ENCODE results near the gene LIMCH1. TPM values are rescaled to one million over a fixed set of nuclear protein-coding genes. Genes with fewer than 3 reads are reported as not detected.
"Not testable (repeated sequence)": the region's sequence is repeated elsewhere in the genome, so short reads cannot be mapped to it uniquely, and the experiment has no call there.

The LIMCH1 gene
- total RNA-seq (under 1 TPM; 0.15 to 0.38 (median 0.30) TPM), total RNA-seq (0 to 1.1 (median 0.16) reads per million in 29 experiments)
- total RNA-seq (2013), result 0.20 TPM

GRCh38 chr4:41538017-41538733 is at the start of gene LIMCH1:
LIMCH1 (plus strand) TSS chr4:41538157; CDS start chr4:41605996, 67,839 bp downstream.
- no peaks in the 10 kb centered on the region for H3K9me3 ChIP-seq
- ChIA-PET CTCF (interaction anchor here in 1 of 2 donors (0.6 kb wide), 1 partner anchor 616 kb away, joined by 3 read pairs; no protein-coding TSS in a partner anchor), POLR2A (interaction anchor here in 1 of 2 donors (0.7 kb wide), 1 partner anchor 43 kb away, joined by 3 read pairs; no protein-coding TSS in a partner anchor)
- Mint-ChIP-seq H3K9me3 (no peaks in the 10 kb centered on the region), H3K36me3 (no peaks in the 10 kb centered on the region), H3K27ac (no peak within 1 kb of the TSS), H3K4me3 (no peak within 1 kb of the TSS), H3K4me1 (no peaks in the 10 kb centered on the region), H3K27me3 (peaks cover 0 to 3% of the 10 kb centered on the region in 2 donors)
- WGBS (ENCODE audit: insufficient coverage), result 57% methylated on average over 1 of the region's 9 CpGs
- DNase-seq, result no peak
- H3K4me3 ChIP-seq (ENCODE audit: control insufficient read depth in 1 of 2, extremely low read depth in 1 of 2, low read length in 1 of 2), result no peak within 1 kb of the TSS
- no peak within 1 kb of the TSS for H3K27ac ChIP-seq (ENCODE audit: low read length)
- H3K36me3 ChIP-seq (ENCODE audit: control insufficient read depth in 2 of 2, extremely low read depth in 1 of 2, insufficient read depth in 1 of 2, low read length in 1 of 2), result no peaks in the 10 kb centered on the region
- no peaks in the 10 kb centered on the region for H3K4me1 ChIP-seq (ENCODE audit: control insufficient read depth in 1 of 2, extremely low read depth in 1 of 2, insufficient read depth in 2 of 2, low read length in 2 of 2)
- H3K27me3 ChIP-seq (replicated peaks in 1 of 2; ENCODE audit: control insufficient read depth in 2 of 2, extremely low read depth in 1 of 2, insufficient read depth in 2 of 2, low read length in 1 of 2), result peaks cover 0 to 2% of the 10 kb centered on the region in 2 experiments
- ATAC-seq (replicated peaks in 1 of 4), result no peak

DNA sequence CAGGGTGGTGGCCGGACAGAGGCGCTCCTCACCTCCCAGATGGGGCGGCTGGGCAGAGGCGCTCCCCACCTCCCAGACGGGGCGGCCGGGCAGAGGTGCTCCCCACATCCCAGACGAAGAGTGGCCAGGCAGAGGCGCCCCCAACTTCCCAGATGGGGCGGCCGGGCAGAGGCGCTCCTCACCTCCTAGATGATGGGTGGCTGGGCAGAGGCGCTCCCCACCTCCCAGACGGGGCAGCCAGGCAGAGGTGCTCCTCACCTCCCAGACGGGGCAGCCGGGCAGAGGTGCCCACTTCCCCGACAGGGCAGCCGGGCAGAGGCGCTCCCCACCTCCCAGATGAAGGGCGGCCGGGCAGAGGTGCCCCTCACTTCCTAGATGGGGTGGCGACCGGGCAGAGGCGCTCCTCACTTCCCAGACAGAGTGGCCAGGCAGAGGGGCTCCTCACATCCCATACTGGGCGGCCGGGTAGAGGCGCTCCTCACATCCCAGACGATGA is 46.8 kb upstream of the LIMCH1 start:
- CTCF ChIA-PET; H3K4me1 Mint-ChIP-seq; H3K27ac Mint-ChIP-seq; H3K36me3 ChIP-seq (ENCODE audit: control insufficient read depth in 2 of 2, extremely low read depth in 1 of 2, insufficient read depth in 1 of 2, low read length in 1 of 2); H3K36me3 Mint-ChIP-seq; ATAC-seq (replicated peaks in 1 of 4); H3K4me3 ChIP-seq (ENCODE audit: control insufficient read depth in 1 of 2, extremely low read depth in 1 of 2, low read length in 1 of 2); H3K9me3 ChIP-seq; H3K9me3 Mint-ChIP-seq; POLR2A ChIA-PET; H3K4me1 ChIP-seq (ENCODE audit: control insufficient read depth in 1 of 2, extremely low read depth in 1 of 2, insufficient read depth in 2 of 2, low read length in 2 of 2); H3K27ac ChIP-seq (ENCODE audit: low read length); H3K4me3 Mint-ChIP-seq; H3K27me3 Mint-ChIP-seq; H3K27me3 ChIP-seq (replicated peaks in 1 of 2; ENCODE audit: control insufficient read depth in 2 of 2, extremely low read depth in 1 of 2, insufficient read depth in 2 of 2, low read length in 1 of 2): not testable (repeated sequence)
- WGBS (ENCODE audit: insufficient coverage), result 93% methylated on average over 8 of the region's 28 CpGs
- DNase-seq, result peak in 1 of 35 experiments; percentile 0

DNA sequence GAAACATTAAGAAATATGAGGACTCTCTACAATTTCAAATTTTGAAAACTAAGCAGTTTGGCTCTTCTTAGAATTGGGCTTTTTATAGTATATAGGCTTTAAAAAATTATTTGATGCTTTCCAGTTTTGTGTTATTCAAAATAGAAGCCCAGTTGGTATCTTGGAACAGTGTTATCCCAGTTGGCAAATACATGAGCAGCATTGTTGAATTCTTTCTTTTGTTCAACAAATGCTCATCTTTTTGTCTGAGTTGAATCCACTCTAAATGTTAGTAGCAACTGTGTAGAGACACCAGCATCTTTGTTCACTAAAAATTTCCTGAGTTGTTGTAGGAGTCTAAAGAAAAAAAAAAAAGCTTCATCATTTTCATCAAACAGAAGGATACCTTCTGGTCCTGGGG is 41.0 kb upstream of the LIMCH1 start:
- CTCF ChIA-PET, result no interaction called here
- POLR2A ChIA-PET, result no interaction called here
- H3K4me1 Mint-ChIP-seq, result no peaks in the 10 kb centered on the region

GRCh38 chr4:41498177-41498576 is 39.8 kb upstream of the LIMCH1 start:
- no peaks in the 10 kb centered on the region for H3K36me3 Mint-ChIP-seq
- no CpG with 5 or more reads among the region's 4 CpGs for WGBS (ENCODE audit: insufficient coverage)
- no peaks in the 10 kb centered on the region for H3K4me1 ChIP-seq (ENCODE audit: control insufficient read depth in 1 of 2, extremely low read depth in 1 of 2, insufficient read depth in 2 of 2, low read length in 2 of 2)
- H3K4me3 ChIP-seq (ENCODE audit: control insufficient read depth in 1 of 2, extremely low read depth in 1 of 2, low read length in 1 of 2), result no peak overlapping the region
- H3K27ac ChIP-seq (ENCODE audit: low read length), result no peak overlapping the region
- DNase-seq (no peak), ATAC-seq (replicated peaks in 1 of 4) (no peak)
- H3K27ac Mint-ChIP-seq, result no peak overlapping the region
- ChIA-PET CTCF (no interaction called here), POLR2A (no interaction called here)
- H3K27me3 ChIP-seq (replicated peaks in 1 of 2; ENCODE audit: control insufficient read depth in 2 of 2, extremely low read depth in 1 of 2, insufficient read depth in 2 of 2, low read length in 1 of 2), result no peaks in the 10 kb centered on the region
- no peaks in the 10 kb centered on the region for H3K4me1 Mint-ChIP-seq
- H3K27me3 Mint-ChIP-seq, result peaks cover 0 to 3% of the 10 kb centered on the region in 2 donors
- no peaks in the 10 kb centered on the region for H3K9me3 ChIP-seq
- H3K9me3 Mint-ChIP-seq, result peaks cover 0 to 10% (median 0%) of the 10 kb centered on the region in 3 donors
- no peak overlapping the region for H3K4me3 Mint-ChIP-seq
- H3K36me3 ChIP-seq (ENCODE audit: control insufficient read depth in 2 of 2, extremely low read depth in 1 of 2, insufficient read depth in 1 of 2, low read length in 1 of 2), result no peaks in the 10 kb centered on the region

More for the DNA sequence above, 41.0 kb upstream of the LIMCH1 start:
- H3K27me3 ChIP-seq (replicated peaks in 1 of 2; ENCODE audit: control insufficient read depth in 2 of 2, extremely low read depth in 1 of 2, insufficient read depth in 2 of 2, low read length in 1 of 2), result no peaks in the 10 kb centered on the region
- no peaks in the 10 kb centered on the region for H3K36me3 ChIP-seq (ENCODE audit: control insufficient read depth in 2 of 2, extremely low read depth in 1 of 2, insufficient read depth in 1 of 2, low read length in 1 of 2)
- H3K4me3 Mint-ChIP-seq, result no peak overlapping the region
- no peaks in the 10 kb centered on the region for H3K9me3 ChIP-seq
- no peak overlapping the region for H3K27ac Mint-ChIP-seq
- no peak overlapping the region for H3K27ac ChIP-seq (ENCODE audit: low read length)
- no peak for DNase-seq
- H3K9me3 Mint-ChIP-seq, result peaks cover 0 to 3% (median 0%) of the 10 kb centered on the region in 3 donors
- H3K4me1 ChIP-seq (ENCODE audit: control insufficient read depth in 1 of 2, extremely low read depth in 1 of 2, insufficient read depth in 2 of 2, low read length in 2 of 2), result no peaks in the 10 kb centered on the region
- H3K27me3 Mint-ChIP-seq, result peaks cover 0 to 3% of the 10 kb centered on the region in 2 donors
- ATAC-seq (replicated peaks in 1 of 4), result no peak
- H3K4me3 ChIP-seq (ENCODE audit: control insufficient read depth in 1 of 2, extremely low read depth in 1 of 2, low read length in 1 of 2), result no peak overlapping the region
- H3K36me3 Mint-ChIP-seq, result no peaks in the 10 kb centered on the region

GRCh38 chr4:41504167-41504818 is 33.7 kb upstream of the LIMCH1 start:
- H3K36me3 Mint-ChIP-seq, result no peaks in the 10 kb centered on the region
- H3K4me3 ChIP-seq (ENCODE audit: control insufficient read depth in 1 of 2, extremely low read depth in 1 of 2, low read length in 1 of 2), result no peak overlapping the region
- H3K27me3 ChIP-seq (replicated peaks in 1 of 2; ENCODE audit: control insufficient read depth in 2 of 2, extremely low read depth in 1 of 2, insufficient read depth in 2 of 2, low read length in 1 of 2), result no peaks in the 10 kb centered on the region
- no peaks in the 10 kb centered on the region for H3K9me3 ChIP-seq
- no peaks in the 10 kb centered on the region for H3K4me1 Mint-ChIP-seq
- H3K4me3 Mint-ChIP-seq, result no peak overlapping the region
- no peak for ATAC-seq (replicated peaks in 1 of 4)
- H3K9me3 Mint-ChIP-seq, result peaks cover 0 to 12% (median 10%) of the 10 kb centered on the region in 3 donors
- DNase-seq, result no peak
- no peak overlapping the region for H3K27ac ChIP-seq (ENCODE audit: low read length)
- ChIA-PET CTCF (no interaction called here), POLR2A (no interaction called here)
- H3K27ac Mint-ChIP-seq, result no peak overlapping the region
- peaks cover 0 to 2% of the 10 kb centered on the region in 2 donors for H3K27me3 Mint-ChIP-seq
- no peaks in the 10 kb centered on the region for H3K36me3 ChIP-seq (ENCODE audit: control insufficient read depth in 2 of 2, extremely low read depth in 1 of 2, insufficient read depth in 1 of 2, low read length in 1 of 2)
- WGBS (ENCODE audit: insufficient coverage), result 13% methylated on average over 1 of the region's 2 CpGs
- no peaks in the 10 kb centered on the region for H3K4me1 ChIP-seq (ENCODE audit: control insufficient read depth in 1 of 2, extremely low read depth in 1 of 2, insufficient read depth in 2 of 2, low read length in 2 of 2)

- DNase-seq, result no peak
- Histone ChIP-seq H3K4me3 (ENCODE audit: control insufficient read depth in 1 of 2, extremely low read depth in 1 of 2, low read length in 1 of 2) (no peak overlapping the region), H3K36me3 (ENCODE audit: control insufficient read depth in 2 of 2, extremely low read depth in 1 of 2, insufficient read depth in 1 of 2, low read length in 1 of 2) (no peaks in the 10 kb centered on the region), H3K27ac (ENCODE audit: low read length) (no peak overlapping the region), H3K9me3 (no peaks in the 10 kb centered on the region), H3K4me1 (ENCODE audit: control insufficient read depth in 1 of 2, extremely low read depth in 1 of 2, insufficient read depth in 2 of 2, low read length in 2 of 2) (no peaks in the 10 kb centered on the region), H3K27me3 (replicated peaks in 1 of 2; ENCODE audit: control insufficient read depth in 2 of 2, extremely low read depth in 1 of 2, insufficient read depth in 2 of 2, low read length in 1 of 2) (no peaks in the 10 kb centered on the region)
- Mint-ChIP-seq H3K36me3 (no peaks in the 10 kb centered on the region), H3K27me3 (peaks cover 0 to 2% of the 10 kb centered on the region in 2 donors), H3K27ac (no peak overlapping the region), H3K4me1 (no peaks in the 10 kb centered on the region), H3K9me3 (peaks cover 0 to 12% (median 10%) of the 10 kb centered on the region in 3 donors), H3K4me3 (no peak overlapping the region)
- CTCF ChIA-PET, result no interaction called here
- ATAC-seq (replicated peaks in 1 of 4), result no peak
- 100% methylated on average over 2 of the region's 2 CpGs for WGBS (ENCODE audit: insufficient coverage)
- POLR2A ChIA-PET, result no interaction called here
Measured at GRCh38 chr4:41505161-41505661, 32.7 kb upstream of the LIMCH1 start.
